Suppressor macrophage treated with lipopolysaccharide for 1 hour (primary cell): Measurements from ENCODE around the gene TTC33.

Experiments
- DNase-seq, 3 donors: peaks; one replicate each; pipeline ENCODE4 v3.0.0-alpha.2; 2020 to 2022

TTC33 gene

DNA sequence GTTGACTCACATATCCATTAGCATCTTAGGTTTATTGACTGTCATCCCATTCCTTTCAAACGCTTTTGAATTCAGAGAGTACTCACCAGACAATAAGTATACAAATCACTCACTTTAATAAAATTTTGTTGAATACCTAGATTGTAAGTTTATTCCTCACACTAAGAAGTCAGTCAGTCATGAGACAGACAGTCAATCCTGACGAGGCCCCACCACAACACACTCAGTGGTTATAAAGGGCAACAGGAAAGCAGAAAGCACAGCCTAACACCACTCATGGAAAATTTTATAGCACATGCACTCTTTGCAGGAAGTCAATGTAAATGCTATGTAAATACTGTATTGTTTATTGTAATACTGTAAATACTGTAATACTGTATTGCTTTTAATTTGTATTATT, 252.3 kb downstream of the TTC33 start:
- DNase-seq: peak; percentile 60 to 84 (median 74)

DNA sequence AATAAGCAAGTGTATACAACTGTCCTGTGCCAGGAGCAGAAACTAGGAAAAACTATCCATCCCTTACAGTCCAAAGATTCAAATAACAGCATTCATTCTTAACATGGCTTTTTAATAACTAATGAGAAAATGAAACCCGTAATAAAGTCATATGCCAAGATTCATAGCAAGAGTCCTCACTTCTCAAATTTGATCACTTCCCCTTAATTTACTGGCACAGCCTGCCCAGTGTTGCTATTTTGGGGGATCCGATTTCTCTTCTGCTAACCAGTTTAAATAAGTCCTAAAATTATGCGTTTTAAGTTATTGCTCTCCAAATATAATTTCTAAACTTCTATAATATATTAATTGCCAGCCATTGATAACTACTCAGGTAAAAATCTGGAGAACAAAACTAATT, 253.0 kb downstream of the TTC33 start:
- peak; percentile 68 to 89 (median 78) for DNase-seq

- no peak for DNase-seq
Measured at GRCh38 chr5:40501711-40502444, 253.9 kb downstream of the TTC33 start.

- peak; percentile 22 to 55 (median 39) for DNase-seq
Measured at GRCh38 chr5:40499518-40500273, 256.1 kb downstream of the TTC33 start.

DNA sequence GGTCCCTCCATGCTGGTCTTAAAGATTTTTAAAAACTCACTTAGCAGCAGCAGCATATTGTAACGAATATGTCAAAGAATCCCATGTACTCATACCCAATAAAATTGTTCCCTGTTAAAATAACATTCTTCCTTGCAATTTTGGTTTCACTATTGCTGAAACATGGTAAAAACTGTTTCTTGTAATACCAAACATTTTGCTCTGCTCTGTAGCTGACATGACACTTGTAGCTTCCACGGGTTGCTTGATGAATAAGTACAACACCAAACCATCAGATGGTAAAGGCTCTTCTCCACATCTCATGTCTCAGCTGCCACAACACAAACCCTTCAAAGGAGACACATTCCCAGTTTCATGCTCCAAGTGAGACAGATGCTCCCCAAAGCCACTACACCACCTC, 256.8 kb downstream of the TTC33 start:
- peak in 2 of 3 donors; percentile 45 to 71 for DNase-seq

- no peak for DNase-seq
Measured at GRCh38 chr5:40497573-40497972, 258.2 kb downstream of the TTC33 start.

DNA sequence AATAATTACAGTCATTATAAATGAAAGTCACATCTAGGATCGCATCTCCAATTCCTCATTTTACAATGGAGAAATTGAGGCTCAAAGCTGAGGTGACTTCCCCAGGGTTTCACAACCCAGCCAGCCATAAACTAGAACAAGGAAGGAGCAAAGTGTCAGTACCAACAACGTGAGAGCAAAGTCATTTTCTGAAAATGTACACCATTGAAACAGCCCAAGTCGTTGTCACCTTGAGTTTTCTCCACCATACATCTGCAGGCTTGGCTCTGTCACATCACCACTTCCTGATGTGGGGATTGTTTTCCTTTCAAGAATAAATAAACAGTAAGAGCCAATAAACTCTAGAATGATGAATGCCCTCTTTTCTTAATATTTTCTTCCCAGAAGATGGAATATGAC, 260.5 kb downstream of the TTC33 start:
- peak; percentile 50 to 53 (median 52) for DNase-seq

- DNase-seq: no peak
Measured at GRCh38 chr5:40494631-40495236, 261.0 kb downstream of the TTC33 start.

- DNase-seq: peak; percentile 64 to 89 (median 87)
Measured at GRCh38 chr5:40492056-40492455, 263.7 kb downstream of the TTC33 start.

GRCh38 chr5:40491644-40492043, 264.1 kb downstream of the TTC33 start:
- peak in 1 of 3 donors; percentile 33 for DNase-seq

- DNase-seq: peak; percentile 82 to 96 (median 95)
Measured at GRCh38 chr5:40490464-40491111, 265.2 kb downstream of the TTC33 start.

DNA sequence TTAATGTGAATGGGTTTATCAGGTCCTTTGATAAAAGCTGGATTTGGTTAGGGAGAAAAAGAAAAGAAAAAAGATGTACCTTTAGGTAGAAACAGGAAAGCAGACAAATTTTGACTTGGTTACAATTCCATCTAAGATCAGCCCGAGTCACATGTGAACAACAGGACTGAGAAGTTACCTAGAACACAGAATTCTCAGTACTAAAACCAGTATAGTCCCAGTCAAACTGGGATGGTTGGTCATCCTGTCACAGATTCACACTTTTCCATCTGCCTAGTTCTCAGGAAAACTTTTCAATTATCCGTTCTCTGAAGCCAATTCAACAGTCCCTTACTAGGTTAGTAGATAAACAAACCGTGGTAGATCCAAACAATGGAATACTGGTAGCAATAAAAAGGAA, 266.3 kb downstream of the TTC33 start:
- DNase-seq: no peak

DNA sequence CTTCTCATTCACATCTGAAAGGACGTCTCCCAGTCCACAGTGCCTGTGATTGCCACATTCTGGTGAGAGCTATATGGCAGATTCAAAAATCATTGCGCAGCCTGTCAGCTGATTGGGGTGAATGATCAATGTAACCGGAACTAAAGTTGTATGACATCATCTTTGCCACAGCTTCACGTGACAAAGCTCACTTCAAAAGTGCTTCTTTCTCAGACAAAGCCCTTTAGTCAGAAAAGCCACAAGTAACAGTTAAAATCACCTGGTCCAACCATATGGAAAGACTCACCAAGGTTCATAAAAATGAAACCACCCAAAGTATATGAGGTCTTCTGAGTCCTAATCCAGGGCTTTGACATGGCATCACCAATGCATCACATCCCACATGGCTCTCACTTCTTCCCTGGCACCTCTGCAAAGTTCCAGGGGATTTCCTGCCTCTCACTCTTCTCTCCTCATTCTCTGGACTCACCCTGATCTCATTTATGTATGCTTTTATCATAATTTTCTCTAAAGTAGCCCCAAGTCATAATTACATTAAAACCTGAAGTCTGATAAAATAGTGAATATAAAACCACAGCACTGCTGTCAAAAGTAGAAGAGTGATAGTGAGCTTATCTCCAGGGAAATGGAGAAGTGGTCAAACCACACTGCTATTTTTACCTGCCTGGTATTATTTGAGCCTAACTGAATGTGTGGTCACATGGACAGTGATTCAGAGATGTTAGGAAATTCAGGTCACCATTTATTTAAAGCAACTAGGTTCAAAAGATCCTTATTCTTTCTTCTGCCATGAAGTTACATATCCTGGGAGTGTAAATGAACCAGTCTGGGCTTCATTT, 269.1 kb downstream of the TTC33 start:
- peak; percentile 88 to 95 (median 94) for DNase-seq

DNA sequence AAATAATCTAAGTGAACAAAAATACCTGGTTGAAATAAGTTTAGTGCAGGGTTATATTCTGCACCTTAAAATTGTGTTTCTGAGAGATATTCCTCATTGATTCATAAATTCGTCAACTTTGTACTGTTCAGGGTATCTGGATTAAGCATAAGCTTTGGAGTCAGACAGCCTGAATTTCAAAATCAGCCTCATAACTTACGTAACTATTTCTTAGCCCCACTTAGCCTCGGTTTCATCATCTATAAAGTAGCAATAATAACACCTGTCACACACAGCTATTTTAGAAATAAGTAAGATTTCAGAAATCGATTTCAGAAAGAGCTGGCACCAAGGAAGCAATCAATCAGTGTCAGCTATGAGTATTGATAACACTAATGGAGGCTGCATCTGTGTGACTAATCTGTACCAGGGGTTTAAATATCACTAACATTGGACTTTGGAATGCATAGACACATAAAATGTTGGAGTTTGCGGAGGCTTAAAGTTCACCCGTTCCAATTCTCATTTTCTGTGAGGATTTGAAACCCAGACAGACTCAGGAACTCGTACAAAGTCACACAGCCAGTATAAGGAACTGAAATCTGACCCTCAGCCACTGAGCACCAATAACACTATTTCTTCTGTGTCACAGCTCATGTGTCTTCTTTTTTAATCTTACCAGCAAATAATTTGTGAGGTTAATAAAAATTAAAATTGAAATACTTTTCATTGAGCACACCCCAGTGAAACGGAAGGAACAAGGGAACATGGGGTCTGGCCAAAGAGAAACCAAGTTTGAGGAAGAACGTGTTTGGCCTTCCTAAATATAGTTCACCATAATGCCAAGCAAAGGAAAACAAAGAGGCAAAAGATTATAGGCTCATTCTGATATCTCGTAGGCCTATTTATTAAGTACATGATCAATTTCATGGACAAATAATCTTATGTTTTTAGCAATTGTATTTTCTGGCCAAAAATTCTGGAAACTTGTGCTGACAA, 270.5 kb downstream of the TTC33 start:
- DNase-seq: peak; percentile 43 to 70 (median 64)

GRCh38 chr5:40484495-40484894, 271.3 kb downstream of the TTC33 start:
- DNase-seq: peak in 2 of 3 donors; percentile 36 to 56

DNA sequence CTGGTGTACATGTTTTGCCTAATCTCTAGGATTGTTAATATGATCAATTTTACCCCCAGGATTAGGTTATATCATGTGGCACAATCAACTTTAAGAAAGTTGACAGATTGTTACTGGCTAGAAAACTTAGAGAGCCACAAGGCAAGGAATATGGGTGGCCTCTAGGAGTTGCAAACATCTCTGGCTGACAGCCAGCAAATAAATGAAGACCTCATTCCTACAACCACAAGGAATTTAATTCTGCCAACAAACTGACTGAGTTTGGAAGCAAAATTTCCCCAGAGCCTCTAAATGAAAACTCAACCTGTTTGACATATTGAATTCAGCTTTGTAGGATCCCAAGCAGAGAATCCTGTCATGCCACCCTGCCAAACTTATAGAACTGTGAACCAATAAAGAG, 272.4 kb downstream of the TTC33 start:
- DNase-seq: no peak

GRCh38 chr5:40481241-40481640, 274.5 kb downstream of the TTC33 start:
- DNase-seq: peak in 1 of 3 donors; percentile 48

- DNase-seq: no peak
Measured at GRCh38 chr5:40480392-40480791, 275.4 kb downstream of the TTC33 start.

GRCh38 chr5:40479939-40480338, 275.8 kb downstream of the TTC33 start:
- DNase-seq: no peak

DNA sequence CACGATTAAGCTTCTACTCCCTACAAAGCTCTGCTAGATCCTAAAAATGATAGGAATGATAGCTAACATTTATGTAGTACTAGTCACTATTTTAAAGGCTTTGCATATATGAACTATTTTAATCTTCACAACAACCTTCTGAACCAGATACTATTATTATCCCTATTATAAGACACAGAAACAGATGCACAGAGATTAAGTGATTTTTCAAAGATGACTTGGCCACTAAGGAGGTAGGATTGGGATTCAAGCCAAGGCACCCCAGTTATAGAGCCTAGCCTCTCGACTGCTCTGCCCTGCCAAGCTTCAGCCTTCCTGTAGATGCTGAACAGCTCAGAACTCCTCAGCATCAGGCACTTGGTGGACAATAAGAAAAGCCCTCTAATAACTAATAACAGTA, 277.0 kb downstream of the TTC33 start:
- no peak for DNase-seq
